ENCODE measurements around the gene AGAP1.

- TF ChIP-seq, protein P1, sequence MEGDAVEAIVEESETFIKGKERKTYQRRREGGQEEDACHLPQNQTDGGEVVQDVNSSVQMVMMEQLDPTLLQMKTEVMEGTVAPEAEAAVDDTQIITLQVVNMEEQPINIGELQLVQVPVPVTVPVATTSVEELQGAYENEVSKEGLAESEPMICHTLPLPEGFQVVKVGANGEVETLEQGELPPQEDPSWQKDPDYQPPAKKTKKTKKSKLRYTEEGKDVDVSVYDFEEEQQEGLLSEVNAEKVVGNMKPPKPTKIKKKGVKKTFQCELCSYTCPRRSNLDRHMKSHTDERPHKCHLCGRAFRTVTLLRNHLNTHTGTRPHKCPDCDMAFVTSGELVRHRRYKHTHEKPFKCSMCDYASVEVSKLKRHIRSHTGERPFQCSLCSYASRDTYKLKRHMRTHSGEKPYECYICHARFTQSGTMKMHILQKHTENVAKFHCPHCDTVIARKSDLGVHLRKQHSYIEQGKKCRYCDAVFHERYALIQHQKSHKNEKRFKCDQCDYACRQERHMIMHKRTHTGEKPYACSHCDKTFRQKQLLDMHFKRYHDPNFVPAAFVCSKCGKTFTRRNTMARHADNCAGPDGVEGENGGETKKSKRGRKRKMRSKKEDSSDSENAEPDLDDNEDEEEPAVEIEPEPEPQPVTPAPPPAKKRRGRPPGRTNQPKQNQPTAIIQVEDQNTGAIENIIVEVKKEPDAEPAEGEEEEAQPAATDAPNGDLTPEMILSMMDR (IDR thresholded peaks at IDR 0.05) = no peak
- no peak for TF ChIP-seq POLR2A (IDR thresholded peaks at IDR 0.05)
Observed at GRCh38 chr2:236136538-236136937, 642.7 kb downstream of the AGAP1 start.
